Loucy (cell line): ENCODE data around the gene RSPH10B.
"Not testable (repeated sequence)": the region's sequence is repeated elsewhere in the genome, so short reads cannot be mapped to it uniquely, and the experiment has no call there.

Experiments
- H2AFZ ChIP-seq: fragments of 200-600 bp; sonication (generic); 2 replicates; pipeline ENCODE4 v1.6.0; 2016; ENCODE audit warnings: antibody characterized with exemption, mild to moderate bottlenecking, low read length, moderate library complexity
- H3F3A ChIP-seq: fragments of 200-600 bp; 2 replicates; pipeline ENCODE4 v1.6.0; 2016; ENCODE audit warnings: antibody characterized with exemption, low read depth, mild to moderate bottlenecking
- H3K27me3 ChIP-seq: fragments of 200-600 bp; sonication (generic); 2 replicates; pipeline ENCODE4 v1.6.1; 2014; ENCODE audit warnings: low read length, mild to moderate bottlenecking; ENCODE audit not compliant: insufficient read depth, poor library complexity, severe bottlenecking
- H3K36me3 ChIP-seq: fragments of 200-600 bp; sonication (generic); 2 replicates; pipeline ENCODE4 v1.6.1; 2016; ENCODE audit warnings: low read length; ENCODE audit not compliant: insufficient read depth
- H3K4me1 ChIP-seq: fragments of 200-600 bp; sonication (generic); 2 replicates; pipeline ENCODE4 v1.5.1; 2014; ENCODE audit warnings: low read length, mild to moderate bottlenecking; ENCODE audit not compliant: insufficient read depth, poor library complexity, severe bottlenecking
- H3K4me2 ChIP-seq: fragments of 200-600 bp; sonication (generic); 2 replicates; pipeline ENCODE4 v1.6.0; 2014; ENCODE audit warnings: antibody characterized with exemption, low read length, low read depth, mild to moderate bottlenecking; ENCODE audit not compliant: poor library complexity, severe bottlenecking
- H3K4me3 ChIP-seq: fragments of 200-600 bp; sonication (generic); 2 replicates; pipeline ENCODE4 v1.5.1; 2014; ENCODE audit warnings: low read length, mild to moderate bottlenecking, mixed read lengths; ENCODE audit not compliant: poor library complexity, severe bottlenecking
- H3K79me2 ChIP-seq: fragments of 200-600 bp; sonication (generic); 2 replicates; pipeline ENCODE4 v1.6.1; 2014; ENCODE audit warnings: low read length; ENCODE audit not compliant: insufficient read depth
- H3K9ac ChIP-seq: fragments of 200-600 bp; sonication (generic); 2 replicates; pipeline ENCODE4 v1.6.0; 2014; ENCODE audit warnings: mild to moderate bottlenecking, low read depth, low read length, moderate library complexity; ENCODE audit not compliant: poor library complexity, severe bottlenecking
- H3K9me2 ChIP-seq: fragments of 200-600 bp; sonication (generic); replicated peaks from 2 replicates; pipeline ENCODE4 v1.6.1; 2016; ENCODE audit warnings: low read depth, low read length, mixed read lengths
- H3K9me3 ChIP-seq: fragments of 200-600 bp; sonication (generic); 2 replicates; pipeline ENCODE4 v1.6.1; 2014; ENCODE audit warnings: mild to moderate bottlenecking, antibody characterized with exemption, low read length, low read depth; ENCODE audit not compliant: insufficient read depth
- H4K20me1 ChIP-seq: fragments of 200-600 bp; sonication (generic); 2 replicates; pipeline ENCODE4 v1.6.0; 2014; ENCODE audit warnings: antibody characterized with exemption, low read length, mild to moderate bottlenecking; ENCODE audit not compliant: insufficient read depth, poor library complexity, severe bottlenecking
- CTCF ChIP-seq: fragments of 200-600 bp; sonication (generic); conservative IDR thresholded peaks from 2 replicates; pipeline ENCODE4 v1.5.1; 2014; ENCODE audit warnings: mild to moderate bottlenecking, antibody characterized with exemption, low read length
- EZH2phosphoT487 ChIP-seq: fragments of 200-600 bp; IDR thresholded peaks from 2 replicates; pipeline ENCODE4 v1.6.1; 2018; ENCODE audit warnings: antibody characterized with exemption, mild to moderate bottlenecking, moderate library complexity, borderline replicate concordance

Gene RSPH10B

GRCh38 chr7:6012355-6013104 lies 42.0 kb upstream of the RSPH10B start:
- Histone ChIP-seq H3K36me3 (peaks cover 15% of the 10 kb centered on the region; the same call in 1 of the 2 replicates), H2AFZ (no peak overlapping the region), H3F3A (no peaks in the 10 kb centered on the region), H3K4me1 (peaks cover 12% of the 10 kb centered on the region), H3K9ac (no peak overlapping the region), H3K9me2 (no peaks in the 10 kb centered on the region), H3K27me3 (no peaks in the 10 kb centered on the region), H3K4me3 (no peak overlapping the region), H3K9me3 (no peaks in the 10 kb centered on the region), H3K79me2 (peaks cover 50% of the 10 kb centered on the region), H4K20me1 (no peaks in the 10 kb centered on the region), H3K4me2 (peak overlapping the region; percentile 91)
- no peak for TF ChIP-seq EZH2phosphoT487
- TF ChIP-seq CTCF = no peak

GRCh38 chr7:6011541-6011940 lies 41.1 kb upstream of the RSPH10B start:
- peak overlapping the region; percentile 91 for H3K4me2 ChIP-seq

GRCh38 chr7:6010370-6010769 lies 39.9 kb upstream of the RSPH10B start:
- H3F3A ChIP-seq, H4K20me1 ChIP-seq, H3K9me3 ChIP-seq, H3K36me3 ChIP-seq, H3K27me3 ChIP-seq, H3K9me2 ChIP-seq, H2AFZ ChIP-seq: not testable (repeated sequence)
- Histone ChIP-seq H3K4me3 (peak overlapping the region; percentile 91), H3K4me2 (peak overlapping the region; percentile 91), H3K9ac (peak overlapping the region; percentile 90), H3K4me1 (peaks cover 15% of the 10 kb centered on the region), H3K79me2 (peaks cover 54% of the 10 kb centered on the region)

More at GRCh38 chr7:6011541-6011940, 41.1 kb upstream of the RSPH10B start:
- Histone ChIP-seq H3K79me2 (peaks cover 54% of the 10 kb centered on the region), H3K9me3 (no peaks in the 10 kb centered on the region), H2AFZ (no peak overlapping the region), H4K20me1 (no peaks in the 10 kb centered on the region), H3K4me1 (peaks cover 15% of the 10 kb centered on the region), H3K9ac (peak overlapping the region; percentile 90), H3K4me3 (peak overlapping the region; percentile 91), H3K9me2 (no peaks in the 10 kb centered on the region), H3F3A (no peaks in the 10 kb centered on the region), H3K27me3 (no peaks in the 10 kb centered on the region), H3K36me3 (peaks cover 9% of the 10 kb centered on the region; the same call in 1 of the 2 replicates)
- TF ChIP-seq EZH2phosphoT487 (no peak), CTCF (no peak)
